ENCODE measurements around the gene RAPGEFL1. TPM values are rescaled to one million over a fixed set of nuclear protein-coding genes. Genes with fewer than 3 reads are reported as not detected.

RAPGEFL1 gene
- total and polyA plus RNA-seq, 2 donors (not counting 1 experiment from before 2014, with no cell fraction given) = 1.2 to 1.6 TPM

- Histone ChIP-seq H3K4me1 (ENCODE audit: control insufficient read depth, extremely low read depth, insufficient read depth, low read length) (peaks cover 9% of the 10 kb centered on the region), H3K79me2 (ENCODE audit: control insufficient read depth, insufficient read depth, low read length) (no peaks in the 10 kb centered on the region), H3K9ac (ENCODE audit: insufficient read depth, low read length) (no peak overlapping the region), H3K9me3 (ENCODE audit: control insufficient read depth, insufficient read depth, low read depth, low read length) (no peaks in the 10 kb centered on the region), H3K36me3 (ENCODE audit: control insufficient read depth, insufficient read depth, low read length) (peaks cover 2% of the 10 kb centered on the region), H3K4me2 (ENCODE audit: extremely low read depth, insufficient read depth, low read length) (no peak overlapping the region), H4K20me1 (ENCODE audit: control insufficient read depth, extremely low read depth, insufficient read depth, low read length) (no peaks in the 10 kb centered on the region), H3K27me3 (ENCODE audit: control insufficient read depth, insufficient read depth, low read length) (no peaks in the 10 kb centered on the region), H2AFZ (ENCODE audit: low read length) (no peak overlapping the region), H3K27ac (ENCODE audit: insufficient read depth, low read length) (no peak overlapping the region), H3K4me3 (replicated peaks in 1 of 4; ENCODE audit: control extremely low read depth in 1 of 4, insufficient read depth in 1 of 4, low read depth in 3 of 4, low read length in 4 of 4) (no peak overlapping the region)
- TF ChIP-seq CTCF (conservative IDR thresholded peaks at IDR 0.05 in 1 of 2, IDR thresholded peaks at IDR 0.05 in 1 of 2; ENCODE audit: low read depth in 1 of 2, low read length in 2 of 2) (no peak), EZH2 (IDR thresholded peaks at IDR 0.05; ENCODE audit: low read length, missing control alignments) (no peak)
- no peak for DNase-seq (ENCODE audit: low read depth in 2 of 2)
Observed at GRCh38 chr17:40182606-40183005, 5.3 kb downstream of the RAPGEFL1 start.

GRCh38 chr17:40187238-40187637, 10.0 kb downstream of the RAPGEFL1 start:
- no peak for TF ChIP-seq EZH2 (IDR thresholded peaks at IDR 0.05; ENCODE audit: low read length, missing control alignments)
- TF ChIP-seq CTCF (conservative IDR thresholded peaks at IDR 0.05 in 1 of 2, IDR thresholded peaks at IDR 0.05 in 1 of 2; ENCODE audit: low read depth in 1 of 2, low read length in 2 of 2) = no peak
- Histone ChIP-seq H2AFZ (ENCODE audit: low read length) (no peak overlapping the region), H3K79me2 (ENCODE audit: control insufficient read depth, insufficient read depth, low read length) (no peaks in the 10 kb centered on the region), H3K36me3 (ENCODE audit: control insufficient read depth, insufficient read depth, low read length) (peaks cover 3% of the 10 kb centered on the region), H3K4me3 (replicated peaks in 1 of 4; ENCODE audit: control extremely low read depth in 1 of 4, insufficient read depth in 1 of 4, low read depth in 3 of 4, low read length in 4 of 4) (no peak overlapping the region), H3K9me3 (ENCODE audit: control insufficient read depth, insufficient read depth, low read depth, low read length) (no peaks in the 10 kb centered on the region), H3K9ac (ENCODE audit: insufficient read depth, low read length) (no peak overlapping the region), H3K27me3 (ENCODE audit: control insufficient read depth, insufficient read depth, low read length) (no peaks in the 10 kb centered on the region), H3K4me1 (ENCODE audit: control insufficient read depth, extremely low read depth, insufficient read depth, low read length) (peaks cover 6% of the 10 kb centered on the region), H3K27ac (ENCODE audit: insufficient read depth, low read length) (no peak overlapping the region), H3K4me2 (ENCODE audit: extremely low read depth, insufficient read depth, low read length) (no peak overlapping the region), H4K20me1 (ENCODE audit: control insufficient read depth, extremely low read depth, insufficient read depth, low read length) (no peaks in the 10 kb centered on the region)
- no peak for DNase-seq (ENCODE audit: low read depth in 2 of 2)

GRCh38 chr17:40188694-40189093, 11.4 kb downstream of the RAPGEFL1 start:
- Histone ChIP-seq H3K27me3 (ENCODE audit: control insufficient read depth, insufficient read depth, low read length) (no peaks in the 10 kb centered on the region), H3K27ac (ENCODE audit: insufficient read depth, low read length) (no peak overlapping the region), H3K4me3 (replicated peaks in 1 of 4; ENCODE audit: control extremely low read depth in 1 of 4, insufficient read depth in 1 of 4, low read depth in 3 of 4, low read length in 4 of 4) (no peak overlapping the region), H3K36me3 (ENCODE audit: control insufficient read depth, insufficient read depth, low read length) (peaks cover 4% of the 10 kb centered on the region), H4K20me1 (ENCODE audit: control insufficient read depth, extremely low read depth, insufficient read depth, low read length) (no peaks in the 10 kb centered on the region), H3K9ac (ENCODE audit: insufficient read depth, low read length) (no peak overlapping the region), H2AFZ (ENCODE audit: low read length) (no peak overlapping the region), H3K4me2 (ENCODE audit: extremely low read depth, insufficient read depth, low read length) (no peak overlapping the region), H3K9me3 (ENCODE audit: control insufficient read depth, insufficient read depth, low read depth, low read length) (no peaks in the 10 kb centered on the region), H3K79me2 (ENCODE audit: control insufficient read depth, insufficient read depth, low read length) (no peaks in the 10 kb centered on the region), H3K4me1 (ENCODE audit: control insufficient read depth, extremely low read depth, insufficient read depth, low read length) (peaks cover 6% of the 10 kb centered on the region)
- DNase-seq (ENCODE audit: low read depth in 2 of 2) = no peak
- no peak for TF ChIP-seq CTCF (conservative IDR thresholded peaks at IDR 0.05 in 1 of 2, IDR thresholded peaks at IDR 0.05 in 1 of 2; ENCODE audit: low read depth in 1 of 2, low read length in 2 of 2)
- TF ChIP-seq EZH2 (IDR thresholded peaks at IDR 0.05; ENCODE audit: low read length, missing control alignments) = no peak
